ENCODE results near the gene ADGRL3.
A peak's percentile ranks its signal among the peaks of the same experiment; 100 is the strongest.

Gene ADGRL3

GRCh38 chr4:61251129-61251528 is 51.0 kb downstream of the ADGRL3 start:
- Histone ChIP-seq H3K27me3 (ENCODE audit: insufficient read depth, poor library complexity, severe bottlenecking) (no peaks in the 10 kb centered on the region), H3K4me1 (ENCODE audit: insufficient read depth, poor library complexity, severe bottlenecking) (peaks cover 5% of the 10 kb centered on the region), H3K4me3 (ENCODE audit: severe bottlenecking) (no peak overlapping the region), H3K36me3 (ENCODE audit: low read depth) (no peaks in the 10 kb centered on the region), H3K9me3 (ENCODE audit: severe bottlenecking) (no peaks in the 10 kb centered on the region), H3K27ac (ENCODE audit: poor library complexity, severe bottlenecking) (no peak overlapping the region)
- no peak for TF ChIP-seq CTCF (IDR thresholded peaks at IDR 0.05; ENCODE audit: poor library complexity, severe bottlenecking)
- DNase-seq (ENCODE audit: low spot score) (no peak), ATAC-seq (ENCODE audit: low read depth) (no peak)

GRCh38 chr4:61254406-61254805 is 54.3 kb downstream of the ADGRL3 start:
- no peak for TF ChIP-seq CTCF (IDR thresholded peaks at IDR 0.05; ENCODE audit: poor library complexity, severe bottlenecking)
- Histone ChIP-seq H3K27ac (ENCODE audit: poor library complexity, severe bottlenecking) (no peak overlapping the region), H3K4me3 (ENCODE audit: severe bottlenecking) (no peak overlapping the region), H3K36me3 (ENCODE audit: low read depth) (no peaks in the 10 kb centered on the region), H3K9me3 (ENCODE audit: severe bottlenecking) (no peaks in the 10 kb centered on the region), H3K4me1 (ENCODE audit: insufficient read depth, poor library complexity, severe bottlenecking) (peaks cover 8% of the 10 kb centered on the region), H3K27me3 (ENCODE audit: insufficient read depth, poor library complexity, severe bottlenecking) (no peaks in the 10 kb centered on the region)
- DNase-seq (ENCODE audit: low spot score) (no peak), ATAC-seq (ENCODE audit: low read depth) (peak; percentile 63; the same call in 1 of the 3 replicates)

GRCh38 chr4:61273233-61273632 is 73.1 kb downstream of the ADGRL3 start:
- ATAC-seq (ENCODE audit: low read depth) = no peak
- TF ChIP-seq CTCF (IDR thresholded peaks at IDR 0.05; ENCODE audit: poor library complexity, severe bottlenecking) = no peak
- Histone ChIP-seq H3K4me3 (ENCODE audit: severe bottlenecking) (no peak overlapping the region), H3K4me1 (ENCODE audit: insufficient read depth, poor library complexity, severe bottlenecking) (peaks cover 3% of the 10 kb centered on the region), H3K27ac (ENCODE audit: poor library complexity, severe bottlenecking) (no peak overlapping the region), H3K9me3 (ENCODE audit: severe bottlenecking) (no peaks in the 10 kb centered on the region), H3K36me3 (ENCODE audit: low read depth) (no peaks in the 10 kb centered on the region), H3K27me3 (ENCODE audit: insufficient read depth, poor library complexity, severe bottlenecking) (no peaks in the 10 kb centered on the region)
- no peak for DNase-seq (ENCODE audit: low spot score)

- no peaks in the 10 kb centered on the region for H3K27me3 ChIP-seq (ENCODE audit: insufficient read depth, poor library complexity, severe bottlenecking)
- DNase-seq (ENCODE audit: low spot score) (no peak), ATAC-seq (ENCODE audit: low read depth) (no peak)
- peaks cover 3% of the 10 kb centered on the region for H3K4me1 ChIP-seq (ENCODE audit: insufficient read depth, poor library complexity, severe bottlenecking)
- H3K4me3 ChIP-seq (ENCODE audit: severe bottlenecking) = no peak overlapping the region
- H3K27ac ChIP-seq (ENCODE audit: poor library complexity, severe bottlenecking) = no peak overlapping the region
- TF ChIP-seq CTCF (IDR thresholded peaks at IDR 0.05; ENCODE audit: poor library complexity, severe bottlenecking) = no peak
- no peaks in the 10 kb centered on the region for H3K36me3 ChIP-seq (ENCODE audit: low read depth)
- H3K9me3 ChIP-seq (ENCODE audit: severe bottlenecking) = no peaks in the 10 kb centered on the region
These were observed 74.2 kb downstream of the ADGRL3 start for GRCh38 chr4:61274286-61274685.

- ATAC-seq (ENCODE audit: low read depth) = no peak
- no peak for DNase-seq (ENCODE audit: low spot score)
These were observed 75.1 kb downstream of the ADGRL3 start for GRCh38 chr4:61275241-61275640.

More at GRCh38 chr4:61275241-61275640, 75.1 kb downstream of the ADGRL3 start:
- no peaks in the 10 kb centered on the region for H3K9me3 ChIP-seq (ENCODE audit: severe bottlenecking)
- H3K27ac ChIP-seq (ENCODE audit: poor library complexity, severe bottlenecking) = no peak overlapping the region
- no peak for TF ChIP-seq CTCF (IDR thresholded peaks at IDR 0.05; ENCODE audit: poor library complexity, severe bottlenecking)
- no peaks in the 10 kb centered on the region for H3K36me3 ChIP-seq (ENCODE audit: low read depth)
- no peak overlapping the region for H3K4me3 ChIP-seq (ENCODE audit: severe bottlenecking)
- H3K4me1 ChIP-seq (ENCODE audit: insufficient read depth, poor library complexity, severe bottlenecking) = peaks cover 3% of the 10 kb centered on the region
- no peaks in the 10 kb centered on the region for H3K27me3 ChIP-seq (ENCODE audit: insufficient read depth, poor library complexity, severe bottlenecking)

All from RWPE2 (cell line).